Body of pancreas (tissue), 4 donors: ENCODE data around the gene RPRD1B. TPM values are rescaled to one million over a fixed set of nuclear protein-coding genes. Genes with fewer than 3 reads are reported as not detected.
"Not testable (repeated sequence)": the region's sequence is repeated elsewhere in the genome, so short reads cannot be mapped to it uniquely, and the experiment has no call there.

Source experiments
- ATAC-seq: fragments of 150-250 bp; one replicate; pipeline ENCODE4 v1.9.1; 2016
- DNase-seq, 4 donors: peaks; one replicate each; pipeline ENCODE4 v3.0.0-alpha.2; 2019
- H3K27ac ChIP-seq, 4 donors: fragments of 200-600 bp; sonication (generic); 1 replicate in 3 of 4; 2 replicates in 1 of 4; pipeline versions ENCODE4 v1.5.1 to v1.6.1; 2016 to 2019; ENCODE audit warnings: mild to moderate bottlenecking in 1 of 4, mixed read lengths in 1 of 4, moderate library complexity in 1 of 4
- H3K27me3 ChIP-seq, 2 donors: fragments of 200-600 bp; sonication (generic); one replicate each; pipeline ENCODE4 v1.6.0; 2016; ENCODE audit warnings: mild to moderate bottlenecking in 1 of 2
- H3K36me3 ChIP-seq, 2 donors: fragments of 200-600 bp; sonication (generic); replicated peaks in 1 of 2; 2 replicates each; pipeline ENCODE4 v1.5.1; 2016; ENCODE audit warnings: low read depth in 2 of 2; ENCODE audit not compliant: insufficient read depth in 1 of 2
- H3K4me1 ChIP-seq: fragments of 200-600 bp; sonication (generic); one replicate; pipeline ENCODE4 v1.6.0; 2016
- H3K4me3 ChIP-seq, 2 donors: fragments of 200-600 bp; sonication (generic); 1 replicate in 1 of 2; 2 replicates in 1 of 2; pipeline ENCODE4 v1.5.1; 2016 to 2019
- H3K9me3 ChIP-seq, 3 donors: fragments of 200-600 bp; sonication (generic); 1 replicate in 2 of 3; 2 replicates in 1 of 3; pipeline ENCODE4 v1.5.1; 2016
- CTCF ChIP-seq, 7 experiments: fragments of 450-650 bp in 4 of 7; fragments of 200-600 bp in 3 of 7; sonication (generic) in 3 of 7; IDR thresholded peaks; one replicate each; pipeline ENCODE4 v1.5.1; 2016 to 2019; ENCODE audit warnings: antibody characterized with exemption in 7 of 7
- POLR2A ChIP-seq, 3 donors: fragments of 450-650 bp; IDR thresholded peaks; one replicate each; pipeline ENCODE4 v1.6.1; 2016; ENCODE audit warnings: antibody characterized with exemption in 3 of 3, mild to moderate bottlenecking in 2 of 3
- WGBS, 2 donors: methylation state at CpG; one replicate each; pipeline ENCODE4 v1.1.5; 2017; 5-methylcytosine and 5-hydroxymethylcytosine counted together
- intact Hi-C: fragments of 100-400 bp; cut with DNase I; formaldehyde crosslinking; loops from one replicate; pipeline ENCODE4 v1.15.1; 2023
- total RNA-seq, 2 donors: library from RNA; depleted of rRNA; stranded (reverse); fragments of >200 nt; gene quantifications; one replicate each; pipeline ENCODE4 v1.1.0, GENCODE V29; 2016

RPRD1B gene
- total RNA-seq, 2 donors from 2014 or later = 8.8 to 12.5 TPM

- WGBS, 2 donors = 85 to 100% methylated on average over 1 of the region's 1 CpG
- H3K36me3 ChIP-seq = peaks cover 4 to 5% of the 10 kb centered on the region in 2 donors
- intact Hi-C loops = no loop called here
- no peak overlapping the region for H3K4me3 ChIP-seq
- ATAC-seq (no peak), DNase-seq (no peak)
- no peaks in the 10 kb centered on the region for H3K4me1 ChIP-seq
- no peaks in the 10 kb centered on the region for H3K9me3 ChIP-seq
- H3K27me3 ChIP-seq = no peaks in the 10 kb centered on the region
- H3K27ac ChIP-seq = no peak overlapping the region
- TF ChIP-seq POLR2A (IDR thresholded peaks at IDR 0.05) = no peak
- TF ChIP-seq CTCF (IDR thresholded peaks at IDR 0.05) = no peak
Observed at GRCh38 chr20:38007526-38007925, 26.0 kb upstream of the RPRD1B start.

DNA sequence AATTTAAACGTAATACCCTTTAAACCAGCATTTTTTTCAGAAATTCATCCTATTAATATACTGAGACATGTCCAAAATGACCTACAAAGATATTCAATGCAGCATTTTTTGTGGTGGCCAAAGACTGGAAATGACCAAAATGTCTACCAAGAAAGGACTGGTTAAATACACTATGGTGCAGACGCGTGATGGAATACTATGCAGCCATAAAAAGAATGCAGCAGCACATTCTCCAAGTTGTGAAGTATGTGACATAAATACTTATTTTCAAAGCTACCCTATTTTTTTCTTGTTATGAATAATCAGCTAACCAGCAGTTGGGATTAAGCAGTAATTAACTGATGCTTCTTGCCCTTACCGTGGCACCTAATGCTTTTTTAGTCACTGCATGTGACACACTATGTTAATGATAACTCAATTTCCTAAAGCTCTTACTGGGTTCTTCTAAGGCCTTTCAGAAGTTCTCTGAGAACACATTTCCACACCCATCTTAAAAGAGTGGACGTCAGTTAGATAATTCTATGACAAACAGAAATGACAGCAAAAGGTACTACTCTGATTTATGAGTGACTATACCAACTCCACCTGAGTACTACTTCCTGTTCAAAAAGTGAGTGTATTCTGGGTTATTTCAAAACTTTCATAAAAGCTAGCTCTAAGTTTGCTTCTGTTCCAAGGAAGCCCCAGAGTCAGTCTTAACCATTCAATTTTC, 25.2 kb upstream of the RPRD1B start:
- intact Hi-C loops = no loop called here
- H3K27me3 ChIP-seq = no peaks in the 10 kb centered on the region
- no peaks in the 10 kb centered on the region for H3K9me3 ChIP-seq
- H3K4me1 ChIP-seq = no peaks in the 10 kb centered on the region
- no peak for ATAC-seq
- TF ChIP-seq CTCF (IDR thresholded peaks at IDR 0.05) (no peak), POLR2A (IDR thresholded peaks at IDR 0.05) (no peak)
- H3K36me3 ChIP-seq = peaks cover 4% of the 10 kb centered on the region in 2 donors
- H3K4me3 ChIP-seq = no peak overlapping the region
- WGBS, 2 donors = 86 to 96% methylated on average over 5 of the region's 5 CpGs
- no peak overlapping the region for H3K27ac ChIP-seq
- DNase-seq = no peak

DNA sequence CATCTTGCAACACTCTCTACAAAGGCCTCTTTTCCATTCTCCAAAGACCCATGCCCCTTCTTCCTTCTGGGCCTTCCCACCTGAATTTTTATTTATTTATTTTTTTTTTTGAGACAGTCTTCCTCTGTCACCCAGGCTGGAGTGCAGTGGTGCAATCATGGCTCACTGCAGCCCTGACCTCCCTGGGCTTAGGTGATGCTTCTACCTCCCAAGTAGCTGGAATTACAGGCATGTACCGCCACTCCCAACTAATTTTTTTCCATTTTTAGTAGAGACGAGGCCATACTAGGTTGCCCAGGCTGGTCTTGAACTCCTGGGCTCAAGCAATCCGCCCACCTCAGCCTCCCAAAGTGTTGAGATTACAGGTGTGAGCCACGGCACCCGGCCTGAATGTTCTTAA, 24.1 kb upstream of the RPRD1B start:
- H3K36me3 ChIP-seq, H3K4me3 ChIP-seq, H3K9me3 ChIP-seq, H3K27ac ChIP-seq, H3K27me3 ChIP-seq, H3K4me1 ChIP-seq, ATAC-seq, intact Hi-C loops, DNase-seq: not testable (repeated sequence)
- 93 to 94% methylated on average over 5 of the region's 5 CpGs for WGBS, 2 donors

DNA sequence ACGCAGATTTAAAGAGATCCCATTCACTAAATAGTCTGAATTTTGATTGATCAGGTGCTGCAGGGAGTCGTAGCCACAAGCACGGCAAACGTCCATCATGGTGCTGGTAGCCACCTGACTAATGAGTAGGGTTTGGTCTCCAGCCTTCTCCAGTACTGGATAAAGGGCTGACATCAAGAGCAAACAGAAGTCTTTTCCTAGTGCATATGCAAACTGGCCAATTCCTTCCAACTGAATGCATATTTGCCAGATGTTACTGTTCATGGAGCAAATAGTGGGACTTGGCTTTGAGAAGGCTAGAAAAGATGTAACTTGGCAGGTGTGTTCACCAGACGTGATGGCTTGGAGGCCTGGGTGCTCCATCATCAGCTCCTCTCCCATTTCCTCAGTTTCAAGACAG, 21.9 kb upstream of the RPRD1B start:
- ATAC-seq = no peak

DNA sequence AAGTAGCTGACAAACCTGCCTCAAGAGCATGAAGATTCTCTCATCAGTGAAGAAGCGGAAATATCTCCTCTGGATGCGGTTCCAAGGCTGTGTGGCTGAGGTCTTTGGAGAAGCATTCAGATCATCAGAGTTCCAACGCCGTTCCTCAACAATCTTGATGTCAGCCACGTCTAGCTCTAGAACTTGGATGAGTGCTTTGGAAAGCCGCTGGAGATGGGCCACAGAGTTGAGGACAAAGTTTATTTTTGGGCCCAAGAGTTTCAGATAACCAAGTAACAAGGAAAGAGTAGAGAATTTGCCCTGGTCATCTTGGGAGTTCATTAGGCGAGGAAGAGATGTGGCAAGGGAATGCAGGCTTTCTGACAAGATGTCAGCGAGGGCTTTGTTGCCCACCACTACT, 21.2 kb upstream of the RPRD1B start:
- no peaks in the 10 kb centered on the region for H3K27me3 ChIP-seq
- H3K36me3 ChIP-seq = peaks cover 5 to 8% of the 10 kb centered on the region in 2 donors
- WGBS, 2 donors = 94 to 96% methylated on average over 8 of the region's 8 CpGs
- no peak for DNase-seq
- H3K27ac ChIP-seq = no peak overlapping the region
- no peak for ATAC-seq
- no peaks in the 10 kb centered on the region for H3K9me3 ChIP-seq
- intact Hi-C loops = no loop called here
- no peak overlapping the region for H3K4me3 ChIP-seq
- no peak for TF ChIP-seq POLR2A (IDR thresholded peaks at IDR 0.05)
- no peak for TF ChIP-seq CTCF (IDR thresholded peaks at IDR 0.05)
- no peaks in the 10 kb centered on the region for H3K4me1 ChIP-seq

More for the DNA sequence above, 21.9 kb upstream of the RPRD1B start:
- TF ChIP-seq CTCF (IDR thresholded peaks at IDR 0.05) (no peak), POLR2A (IDR thresholded peaks at IDR 0.05) (no peak)
- no peaks in the 10 kb centered on the region for H3K4me1 ChIP-seq
- intact Hi-C loops = no loop called here
- WGBS, 2 donors = 78 to 87% methylated on average over 5 of the region's 5 CpGs
- no peak overlapping the region for H3K27ac ChIP-seq
- no peak overlapping the region for H3K4me3 ChIP-seq
- H3K9me3 ChIP-seq = no peaks in the 10 kb centered on the region
- peaks cover 4% of the 10 kb centered on the region in 2 donors for H3K36me3 ChIP-seq
- DNase-seq = no peak
- H3K27me3 ChIP-seq = no peaks in the 10 kb centered on the region
